ENCODE results near the gene PPA2.
"Not testable (repeated sequence)": the region's sequence is repeated elsewhere in the genome, so short reads cannot be mapped to it uniquely, and the experiment has no call there.

Gene PPA2

GRCh38 chr4:105473324-105474098 is at the start of gene PPA2:
Gene PPA2 (minus strand): TSS chr4:105474062. CDS start chr4:105474050, 12 bp downstream.
- DNase-seq (ENCODE audit: low read depth in 3 of 3, low spot score in 1 of 3): peak; percentile 6 to 57 (median 24)

- DNase-seq (ENCODE audit: low read depth in 3 of 3, low spot score in 1 of 3): no peak
These were observed 47.2 kb upstream of the PPA2 start for GRCh38 chr4:105520819-105521790.

- DNase-seq (ENCODE audit: low read depth in 3 of 3, low spot score in 1 of 3): no peak
These were observed 36.4 kb upstream of the PPA2 start for GRCh38 chr4:105510245-105510644.

GRCh38 chr4:105509714-105510113 is 35.9 kb upstream of the PPA2 start:
- DNase-seq (ENCODE audit: low read depth in 3 of 3, low spot score in 1 of 3): no peak

GRCh38 chr4:105509291-105509690 is 35.4 kb upstream of the PPA2 start:
- DNase-seq (ENCODE audit: low read depth in 3 of 3, low spot score in 1 of 3): no peak

- DNase-seq (ENCODE audit: low read depth in 3 of 3, low spot score in 1 of 3): no peak
These were observed 30.9 kb upstream of the PPA2 start for GRCh38 chr4:105504744-105505143.

GRCh38 chr4:105503484-105503883 is 29.6 kb upstream of the PPA2 start:
- DNase-seq (ENCODE audit: low read depth in 3 of 3, low spot score in 1 of 3): no peak

GRCh38 chr4:105496899-105497298 is 23.0 kb upstream of the PPA2 start:
- DNase-seq (ENCODE audit: low read depth in 3 of 3, low spot score in 1 of 3): no peak

- no peak for DNase-seq (ENCODE audit: low read depth in 3 of 3, low spot score in 1 of 3)
These were observed 21.8 kb upstream of the PPA2 start for GRCh38 chr4:105495667-105496066.

- no peak for DNase-seq (ENCODE audit: low read depth in 3 of 3, low spot score in 1 of 3)
These were observed 16.7 kb upstream of the PPA2 start for GRCh38 chr4:105490523-105490922.

GRCh38 chr4:105483840-105484239 is 10.0 kb upstream of the PPA2 start:
- no peak for DNase-seq (ENCODE audit: low read depth in 3 of 3, low spot score in 1 of 3)

- DNase-seq (ENCODE audit: low read depth in 3 of 3, low spot score in 1 of 3): peak; percentile 43 to 78 (median 64)
These were observed 247 bp upstream of the PPA2 start for GRCh38 chr4:105474099-105474518.

GRCh38 chr4:105472871-105473323 is 965 bp downstream of the PPA2 start:
- DNase-seq (ENCODE audit: low read depth in 3 of 3, low spot score in 1 of 3): peak in 1 of 3 donors; percentile 1

GRCh38 chr4:105471566-105472176 is 2.2 kb downstream of the PPA2 start:
- DNase-seq (ENCODE audit: low read depth in 3 of 3, low spot score in 1 of 3): peak; percentile 19 to 39 (median 39)

- no peak for DNase-seq (ENCODE audit: low read depth in 3 of 3, low spot score in 1 of 3)
These were observed 3.1 kb downstream of the PPA2 start for GRCh38 chr4:105470766-105471165.

- no peak for DNase-seq (ENCODE audit: low read depth in 3 of 3, low spot score in 1 of 3)
These were observed 4.1 kb downstream of the PPA2 start for GRCh38 chr4:105469736-105470135.

GRCh38 chr4:105466580-105466979 is 7.3 kb downstream of the PPA2 start:
- DNase-seq (ENCODE audit: low read depth in 3 of 3, low spot score in 1 of 3): no peak

GRCh38 chr4:105464563-105464962 is 9.3 kb downstream of the PPA2 start:
- DNase-seq (ENCODE audit: low read depth in 3 of 3, low spot score in 1 of 3): not testable (repeated sequence)

- no peak for DNase-seq (ENCODE audit: low read depth in 3 of 3, low spot score in 1 of 3)
These were observed 11.3 kb downstream of the PPA2 start for GRCh38 chr4:105462576-105462975.

GRCh38 chr4:105461621-105462382 is 12.1 kb downstream of the PPA2 start:
- no peak for DNase-seq (ENCODE audit: low read depth in 3 of 3, low spot score in 1 of 3)

- DNase-seq (ENCODE audit: low read depth in 3 of 3, low spot score in 1 of 3): no peak
These were observed 12.6 kb downstream of the PPA2 start for GRCh38 chr4:105461221-105461620.
